ENCODE measurements around the gene PCDHGB2. TPM values are rescaled to one million over a fixed set of nuclear protein-coding genes. Genes with fewer than 3 reads are reported as not detected.
"Not testable (repeated sequence)": the region's sequence is repeated elsewhere in the genome, so short reads cannot be mapped to it uniquely, and the experiment has no call there.

The PCDHGB2 gene
- total RNA-seq (2014; rRNA removed; shearing (Covaris generic)): 8.9 and 9.8 TPM in 2 replicates

DNA sequence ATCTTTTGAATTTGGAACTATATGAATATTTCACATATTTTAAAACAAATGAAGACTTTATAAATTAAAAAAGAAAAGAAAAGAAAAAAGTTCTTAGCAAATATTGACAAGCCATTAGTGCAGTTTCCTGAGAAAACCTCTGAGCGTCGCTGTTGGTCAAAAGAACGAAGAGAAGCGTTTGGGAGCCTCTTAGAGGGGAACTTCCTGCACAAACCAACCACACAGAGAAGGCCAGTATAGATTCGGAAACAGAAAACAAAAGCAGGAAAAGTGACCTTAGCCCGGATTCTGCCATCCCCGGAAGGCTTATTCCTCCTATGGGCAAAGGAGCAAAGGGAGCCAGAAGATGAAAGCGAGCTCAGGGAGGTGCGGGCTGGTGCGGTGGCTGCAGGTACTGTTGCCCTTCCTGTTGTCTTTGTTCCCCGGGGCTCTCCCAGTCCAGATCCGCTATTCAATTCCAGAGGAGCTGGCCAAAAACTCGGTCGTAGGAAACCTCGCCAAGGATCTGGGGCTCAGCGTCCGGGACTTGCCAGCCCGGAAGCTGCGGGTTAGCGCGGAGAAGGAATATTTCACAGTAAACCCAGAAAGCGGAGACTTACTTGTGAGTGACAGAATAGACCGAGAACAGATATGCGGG lies at the start of gene PCDHGB2:
TSS of gene PCDHGB2 (plus strand) at position 205 of the 637 bp plus-strand sequence. CDS start at position 347, 142 bp downstream.
- peaks cover 27% of the 10 kb centered on the region for H3K9me3 ChIP-seq (replicated peaks)

DNA sequence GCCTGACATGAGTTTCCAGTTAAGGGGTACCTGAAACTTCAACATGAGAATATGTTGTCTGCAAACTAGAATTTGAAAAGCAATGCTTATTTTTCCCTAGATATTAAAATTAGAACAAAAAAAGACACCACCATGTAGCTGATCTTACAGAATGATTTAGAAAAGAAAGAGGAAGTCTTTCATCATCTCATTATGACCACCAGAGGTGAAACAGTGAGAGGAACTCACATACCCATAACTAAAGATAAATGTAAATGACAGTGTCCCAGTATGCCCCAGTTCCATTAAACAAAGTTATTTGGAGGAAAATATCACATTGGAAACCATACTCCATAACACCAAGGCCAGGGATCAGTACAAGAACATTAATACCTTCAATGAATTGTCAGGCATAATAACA lies 46.1 kb upstream of the PCDHGB2 start:
- Histone ChIP-seq H3K4me3 (no peak overlapping the region), H3K4me1 (no peaks in the 10 kb centered on the region), H3K27ac (no peak overlapping the region), H3K36me3 (peaks cover 28% of the 10 kb centered on the region), H3K9me3 (replicated peaks) (peaks cover 16% of the 10 kb centered on the region), H3K27me3 (no peaks in the 10 kb centered on the region)
- DNase-seq: no peak

More for the DNA sequence above, at the start of gene PCDHGB2:
- no peak within 1 kb of the TSS for H3K27ac ChIP-seq
- DNase-seq: no peak
- no peaks in the 10 kb centered on the region for H3K4me1 ChIP-seq
- no peaks in the 10 kb centered on the region for H3K27me3 ChIP-seq
- no peak within 1 kb of the TSS for H3K4me3 ChIP-seq
- peaks cover 84% of the 10 kb centered on the region for H3K36me3 ChIP-seq

DNA sequence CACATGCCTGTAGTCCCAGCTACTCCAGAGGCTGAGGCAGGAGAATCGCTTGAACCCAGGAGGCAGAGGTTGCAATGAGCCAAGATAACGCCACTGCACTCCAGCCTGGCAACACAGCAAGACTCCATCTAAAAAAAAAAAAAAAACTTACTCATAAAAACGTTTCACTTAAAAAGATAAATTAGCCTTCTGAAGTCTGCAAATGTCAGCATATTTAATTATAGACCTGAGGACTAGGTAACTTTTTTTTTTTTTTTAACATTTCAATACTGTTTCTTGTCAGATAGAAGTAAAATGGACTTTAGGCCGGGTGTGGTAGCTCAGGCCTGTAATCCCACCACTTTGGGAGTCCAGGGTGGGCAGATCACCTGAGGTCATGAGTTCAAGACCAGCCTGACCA lies 42.8 kb upstream of the PCDHGB2 start:
- not testable (repeated sequence) for H3K27me3 ChIP-seq, DNase-seq, H3K27ac ChIP-seq, H3K4me1 ChIP-seq, H3K4me3 ChIP-seq
- Histone ChIP-seq H3K36me3 (peaks cover 40% of the 10 kb centered on the region), H3K9me3 (replicated peaks) (peaks cover 34% of the 10 kb centered on the region)

- H3K36me3 ChIP-seq: peaks cover 40% of the 10 kb centered on the region
- peaks cover 37% of the 10 kb centered on the region for H3K9me3 ChIP-seq (replicated peaks)
- H3K27ac ChIP-seq: no peak overlapping the region
- H3K4me1 ChIP-seq: no peaks in the 10 kb centered on the region
- no peaks in the 10 kb centered on the region for H3K27me3 ChIP-seq
- no peak overlapping the region for H3K4me3 ChIP-seq
- DNase-seq: no peak
These were observed 40.6 kb upstream of the PCDHGB2 start for GRCh38 chr5:141319202-141319601.

- H3K36me3 ChIP-seq: peaks cover 40% of the 10 kb centered on the region
- H3K9me3 ChIP-seq (replicated peaks): peaks cover 37% of the 10 kb centered on the region
These were observed 40.1 kb upstream of the PCDHGB2 start for GRCh38 chr5:141319699-141320098.

DNA sequence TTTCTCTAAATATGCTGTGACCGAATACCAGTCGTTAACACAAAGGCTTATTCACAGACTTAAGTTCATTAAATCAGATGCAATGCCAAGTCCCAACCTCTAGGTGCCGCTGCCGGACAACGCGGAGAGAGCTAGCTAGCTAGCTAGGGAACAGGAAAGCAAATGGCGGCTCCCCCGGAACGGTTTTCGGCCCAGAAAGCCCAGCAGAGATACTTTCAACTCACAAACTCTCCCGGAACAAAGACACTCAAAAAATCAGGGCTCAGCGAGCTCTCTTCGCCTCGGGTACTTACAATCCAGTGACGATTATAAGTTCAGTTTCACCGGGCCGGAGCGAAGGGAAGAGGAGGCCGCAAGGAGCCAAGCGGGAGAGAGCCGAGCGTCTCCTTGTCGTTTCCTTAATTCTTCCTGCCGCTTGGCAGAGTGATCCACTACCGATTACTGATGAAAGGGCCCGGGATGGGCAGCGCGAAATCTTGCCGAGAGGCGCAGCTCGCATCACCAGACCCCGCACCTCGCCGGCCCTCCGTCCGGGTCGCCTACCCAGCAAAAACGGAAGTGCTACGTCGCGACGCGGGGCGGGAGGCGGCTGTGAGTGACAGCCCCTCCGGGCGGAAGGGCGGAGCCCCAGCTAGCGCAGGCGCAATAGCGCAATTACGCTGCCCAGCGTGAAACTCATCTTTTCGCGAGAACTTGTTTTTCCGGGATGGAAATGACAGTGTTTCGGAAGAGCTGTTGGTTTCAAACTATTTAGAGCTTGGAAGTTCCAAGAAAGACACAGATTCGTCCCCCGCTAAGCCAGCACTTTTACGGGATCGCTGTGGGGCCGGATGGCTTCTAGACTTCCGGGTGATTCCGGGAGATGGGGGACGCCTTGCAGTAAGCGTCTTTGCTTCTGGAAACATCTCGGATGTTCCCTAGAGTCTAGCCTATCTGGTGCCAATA lies 39.3 kb upstream of the PCDHGB2 start, which contains the start of gene TAF7:
TSS of gene TAF7 (minus strand) at position 560 of the 945 bp plus-strand sequence. CDS start 740 bp downstream, outside the sequence.
- Histone ChIP-seq H3K27ac (peak within 1 kb of the TSS; percentile 94), H3K4me1 (no peaks in the 10 kb centered on the region), H3K4me3 (peak within 1 kb of the TSS; percentile 82), H3K36me3 (peaks cover 40% of the 10 kb centered on the region), H3K9me3 (replicated peaks) (peaks cover 37% of the 10 kb centered on the region), H3K27me3 (no peaks in the 10 kb centered on the region)
- DNase-seq: peak; percentile 94 to 97

More at GRCh38 chr5:141319699-141320098, 40.1 kb upstream of the PCDHGB2 start:
- Histone ChIP-seq H3K27ac (peak overlapping the region; percentile 94), H3K27me3 (no peaks in the 10 kb centered on the region), H3K4me3 (peak overlapping the region; percentile 82), H3K4me1 (no peaks in the 10 kb centered on the region)
- no peak for DNase-seq

GRCh38 chr5:141322261-141322660 lies 37.5 kb upstream of the PCDHGB2 start:
- peaks cover 26% of the 10 kb centered on the region for H3K36me3 ChIP-seq
- no peak for DNase-seq
- no peak overlapping the region for H3K4me3 ChIP-seq
- H3K27me3 ChIP-seq: no peaks in the 10 kb centered on the region
- no peaks in the 10 kb centered on the region for H3K4me1 ChIP-seq
- peaks cover 31% of the 10 kb centered on the region for H3K9me3 ChIP-seq (replicated peaks)
- H3K27ac ChIP-seq: no peak overlapping the region

- no peak overlapping the region for H3K4me3 ChIP-seq
- H3K27ac ChIP-seq: no peak overlapping the region
- no peaks in the 10 kb centered on the region for H3K27me3 ChIP-seq
- H3K4me1 ChIP-seq: no peaks in the 10 kb centered on the region
- peaks cover 10% of the 10 kb centered on the region; the same call in 1 of the 2 replicates for H3K9me3 ChIP-seq (replicated peaks)
- no peak for DNase-seq
- no peaks in the 10 kb centered on the region for H3K36me3 ChIP-seq
These were observed 33.5 kb upstream of the PCDHGB2 start for GRCh38 chr5:141326088-141326854.

GRCh38 chr5:141328231-141328630 lies 31.6 kb upstream of the PCDHGB2 start:
- peaks cover 5% of the 10 kb centered on the region; the same call in 1 of the 2 replicates for H3K9me3 ChIP-seq (replicated peaks)
- no peak overlapping the region for H3K27ac ChIP-seq
- DNase-seq: no peak

DNA sequence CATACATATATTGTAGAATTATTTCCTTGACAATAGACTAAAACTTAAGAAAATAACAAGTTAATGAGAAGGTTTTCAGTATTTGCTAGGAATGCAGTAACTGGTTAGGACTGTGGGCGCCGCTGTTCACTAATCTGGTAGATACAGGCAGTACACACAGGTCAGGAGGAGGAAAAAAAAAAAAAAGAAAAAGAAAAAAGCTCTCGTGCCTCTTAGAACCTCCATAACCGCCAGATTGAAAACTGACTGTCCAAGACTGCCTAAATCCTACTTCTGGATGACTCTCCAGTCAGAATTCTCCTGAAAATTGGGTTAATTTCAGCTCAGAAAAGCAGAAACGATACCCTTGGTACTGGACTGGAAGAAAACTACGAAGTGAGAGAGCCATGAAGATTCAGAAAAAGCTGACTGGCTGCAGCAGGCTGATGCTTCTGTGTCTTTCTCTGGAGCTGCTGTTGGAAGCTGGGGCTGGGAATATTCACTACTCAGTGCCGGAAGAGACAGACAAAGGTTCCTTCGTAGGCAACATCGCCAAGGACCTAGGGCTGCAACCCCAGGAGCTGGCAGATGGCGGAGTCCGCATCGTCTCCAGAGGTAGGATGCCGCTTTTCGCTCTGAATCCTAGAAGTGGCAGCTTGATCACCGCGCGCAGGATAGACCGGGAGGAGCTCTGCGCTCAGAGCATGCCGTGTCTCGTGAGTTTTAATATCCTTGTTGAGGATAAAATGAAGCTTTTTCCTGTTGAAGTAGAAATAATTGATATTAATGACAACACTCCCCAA lies 29.3 kb upstream of the PCDHGB2 start, which contains the start of gene PCDHGA1:
TSS of gene PCDHGA1 (plus strand) at position 216 of the 782 bp plus-strand sequence.
- Histone ChIP-seq H3K4me1 (no peaks in the 10 kb centered on the region), H3K36me3 (no peaks in the 10 kb centered on the region), H3K27me3 (no peaks in the 10 kb centered on the region), H3K4me3 (peak within 1 kb of the TSS; percentile 56), H3K27ac (peak within 1 kb of the TSS; percentile 38; the same call in 1 of the 2 replicates), H3K9me3 (replicated peaks) (peaks cover 9% of the 10 kb centered on the region; the same call in 1 of the 2 replicates)
- peak; percentile 62 to 74 for DNase-seq

More at GRCh38 chr5:141328231-141328630, 31.6 kb upstream of the PCDHGB2 start:
- Histone ChIP-seq H3K4me3 (no peak overlapping the region), H3K36me3 (no peaks in the 10 kb centered on the region), H3K4me1 (no peaks in the 10 kb centered on the region), H3K27me3 (no peaks in the 10 kb centered on the region)

- H3K4me3 ChIP-seq, H3K4me1 ChIP-seq, DNase-seq, H3K27me3 ChIP-seq, H3K36me3 ChIP-seq, H3K27ac ChIP-seq: not testable (repeated sequence)
- H3K9me3 ChIP-seq (replicated peaks): peaks cover 13% of the 10 kb centered on the region; the same call in 1 of the 2 replicates
These were observed 27.2 kb upstream of the PCDHGB2 start for GRCh38 chr5:141332571-141332970.

DNA sequence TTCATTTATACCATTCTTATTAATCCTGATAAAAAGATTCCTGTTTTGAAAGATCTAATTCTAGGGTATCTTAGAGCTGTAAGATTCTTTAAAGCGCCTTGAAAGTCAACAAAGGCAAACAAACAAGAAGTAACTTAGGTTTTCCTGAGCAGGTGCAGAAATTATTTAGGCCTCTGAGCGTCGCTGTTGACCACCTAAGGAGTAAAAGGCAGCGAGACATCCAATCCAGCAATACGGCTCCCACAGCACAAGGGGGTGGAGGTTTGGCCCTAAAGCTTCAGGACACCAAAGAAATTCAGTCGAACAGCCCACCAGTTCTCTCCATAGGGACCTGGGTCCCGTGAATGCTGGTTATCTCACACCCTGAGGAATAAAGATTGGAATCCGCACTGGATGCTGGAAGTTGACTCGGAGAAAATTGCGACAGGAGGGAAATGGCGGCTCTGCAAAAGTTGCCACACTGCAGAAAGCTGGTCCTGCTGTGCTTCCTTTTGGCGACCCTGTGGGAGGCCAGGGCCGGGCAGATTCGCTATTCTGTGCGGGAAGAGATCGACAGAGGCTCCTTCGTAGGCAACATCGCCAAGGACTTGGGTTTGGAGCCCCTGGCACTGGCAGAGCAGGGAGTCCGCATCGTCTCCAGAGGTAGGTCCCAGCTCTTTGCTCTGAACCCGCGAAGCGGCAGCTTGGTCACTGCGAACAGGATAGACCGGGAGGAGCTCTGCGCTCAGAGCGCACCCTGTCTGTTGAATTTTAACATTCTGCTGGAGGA lies 21.1 kb upstream of the PCDHGB2 start, which contains the start of gene PCDHGA2:
TSS of gene PCDHGA2 (plus strand) at position 223 of the 769 bp plus-strand sequence.
- no peak within 1 kb of the TSS for H3K27ac ChIP-seq
- DNase-seq: peak; percentile 31 to 57
- H3K4me3 ChIP-seq: no peak within 1 kb of the TSS
- no peaks in the 10 kb centered on the region for H3K27me3 ChIP-seq
- no peaks in the 10 kb centered on the region for H3K36me3 ChIP-seq
- no peaks in the 10 kb centered on the region for H3K4me1 ChIP-seq
- H3K9me3 ChIP-seq (replicated peaks): 0 out of 2 replicates have a peak, but pooled peaks cover 4% of the 10 kb centered on the region
